GM12872 (cell line): Measurements from ENCODE around the gene FUT4.

Source experiments
- TF ChIP-seq, protein P1 (sequence below): IDR thresholded peaks from 3 replicates; pipeline ENCODE4 v1.5.1; 2011; ENCODE audit warnings: low read depth, mild to moderate bottlenecking, low read length, moderate library complexity; ENCODE audit not compliant: insufficient read depth

FUT4 gene

GRCh38 chr11:94586546-94586945 lies 42.8 kb downstream of the FUT4 start:
- TF ChIP-seq, protein P1, sequence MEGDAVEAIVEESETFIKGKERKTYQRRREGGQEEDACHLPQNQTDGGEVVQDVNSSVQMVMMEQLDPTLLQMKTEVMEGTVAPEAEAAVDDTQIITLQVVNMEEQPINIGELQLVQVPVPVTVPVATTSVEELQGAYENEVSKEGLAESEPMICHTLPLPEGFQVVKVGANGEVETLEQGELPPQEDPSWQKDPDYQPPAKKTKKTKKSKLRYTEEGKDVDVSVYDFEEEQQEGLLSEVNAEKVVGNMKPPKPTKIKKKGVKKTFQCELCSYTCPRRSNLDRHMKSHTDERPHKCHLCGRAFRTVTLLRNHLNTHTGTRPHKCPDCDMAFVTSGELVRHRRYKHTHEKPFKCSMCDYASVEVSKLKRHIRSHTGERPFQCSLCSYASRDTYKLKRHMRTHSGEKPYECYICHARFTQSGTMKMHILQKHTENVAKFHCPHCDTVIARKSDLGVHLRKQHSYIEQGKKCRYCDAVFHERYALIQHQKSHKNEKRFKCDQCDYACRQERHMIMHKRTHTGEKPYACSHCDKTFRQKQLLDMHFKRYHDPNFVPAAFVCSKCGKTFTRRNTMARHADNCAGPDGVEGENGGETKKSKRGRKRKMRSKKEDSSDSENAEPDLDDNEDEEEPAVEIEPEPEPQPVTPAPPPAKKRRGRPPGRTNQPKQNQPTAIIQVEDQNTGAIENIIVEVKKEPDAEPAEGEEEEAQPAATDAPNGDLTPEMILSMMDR, result no peak

DNA sequence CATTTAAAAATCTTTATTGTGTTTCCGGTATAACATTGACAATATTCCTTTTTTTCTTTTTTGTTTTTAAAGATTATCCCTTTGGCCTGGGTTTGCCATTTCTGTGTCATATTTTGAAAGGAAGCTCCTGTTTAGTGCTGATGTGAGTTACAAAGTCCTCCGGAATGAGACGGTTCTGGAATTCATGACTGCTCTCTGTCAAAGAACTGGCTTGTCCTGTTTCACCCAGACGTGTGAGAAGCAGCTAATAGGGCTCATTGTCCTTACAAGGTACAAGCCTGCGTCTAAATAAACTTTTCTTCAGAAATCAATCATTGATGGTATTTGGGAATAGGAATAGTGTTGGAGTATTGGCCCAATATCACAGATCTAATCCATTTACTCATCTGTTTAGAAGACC lies 43.3 kb downstream of the FUT4 start:
- TF ChIP-seq, protein P1, result no peak

DNA sequence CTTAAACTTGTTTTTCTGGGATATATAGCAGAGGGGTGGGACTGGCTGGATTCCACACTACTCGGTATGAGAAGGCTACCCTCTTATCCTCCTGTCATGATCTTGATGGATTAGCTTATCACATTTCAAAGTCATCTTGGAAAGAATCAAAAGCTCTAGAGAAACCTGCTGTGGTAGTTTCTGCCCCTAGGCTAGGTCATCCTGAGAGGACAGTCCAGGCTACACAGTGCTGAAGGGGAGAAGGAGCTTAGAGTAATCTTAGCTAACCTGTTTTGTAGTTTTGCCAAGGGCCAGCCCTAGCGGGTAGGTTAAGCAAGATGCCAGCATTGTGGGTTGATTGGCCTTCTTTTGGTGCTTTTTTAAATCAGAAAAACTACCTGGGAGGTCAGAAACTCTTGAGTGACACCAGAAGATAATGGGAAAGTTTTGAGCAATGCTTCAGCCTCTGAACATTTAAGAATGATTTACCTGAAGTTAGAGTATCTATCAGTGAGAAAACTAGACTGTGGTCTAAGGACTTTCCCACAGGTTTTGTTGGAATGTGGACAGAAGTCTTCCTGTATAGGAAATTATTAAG lies 44.7 kb downstream of the FUT4 start:
- TF ChIP-seq, protein P1, result no peak

- TF ChIP-seq, protein P1, result no peak
These were observed 46.8 kb downstream of the FUT4 start for GRCh38 chr11:94590352-94591041.

DNA sequence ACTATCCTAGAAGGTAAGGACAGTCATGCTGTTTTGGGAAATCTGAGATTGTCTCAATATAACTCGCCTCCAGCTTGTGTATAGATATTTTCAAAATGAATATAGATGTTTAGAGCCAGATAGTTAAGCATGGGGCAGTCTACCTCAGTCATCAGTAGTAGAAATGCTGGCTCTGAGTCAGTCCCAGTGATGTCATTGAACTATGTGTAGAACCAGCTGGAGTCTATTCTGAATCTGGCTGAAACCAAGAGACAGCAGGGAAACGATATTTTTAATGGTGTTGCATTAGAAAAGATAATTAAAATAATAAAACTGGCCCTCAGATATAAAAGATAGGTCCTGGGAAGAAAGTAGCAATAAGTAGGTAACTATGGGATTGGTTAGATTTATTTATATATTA lies 49.3 kb downstream of the FUT4 start:
- TF ChIP-seq, protein P1, result no peak

GRCh38 chr11:94595076-94595475 lies 51.4 kb downstream of the FUT4 start:
- TF ChIP-seq, protein P1, result no peak

- TF ChIP-seq, protein P1, result no peak
These were observed 54.2 kb downstream of the FUT4 start for GRCh38 chr11:94597896-94598295.
